Measurements from ENCODE around the gene NPL.

NPL gene

DNA sequence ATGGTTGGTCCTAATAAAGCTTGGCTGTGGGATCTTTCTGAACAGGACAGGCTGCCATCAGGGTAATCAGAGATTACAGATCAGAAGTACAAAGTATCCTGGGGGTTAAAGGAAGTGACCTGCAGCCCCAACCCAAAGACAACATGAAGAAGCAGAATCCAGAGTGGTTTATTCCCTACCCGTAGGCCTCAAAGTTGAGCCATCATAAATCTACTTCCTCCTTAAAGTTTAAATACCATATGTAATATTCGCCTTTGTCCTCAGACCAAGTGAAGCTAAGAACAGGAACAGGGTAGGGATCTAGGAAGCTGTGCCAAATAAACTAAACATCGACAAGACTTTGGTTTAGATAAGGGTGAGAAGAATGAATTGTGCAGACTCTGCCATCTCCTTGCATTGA is 33.6 kb downstream of the NPL start:
- DNase-seq = no peak

GRCh38 chr1:182826892-182827291 is 37.3 kb downstream of the NPL start:
- no peak for DNase-seq

- DNase-seq = no peak
Observed at GRCh38 chr1:182829285-182829932, 39.8 kb downstream of the NPL start.

- no peak for DNase-seq
Observed at GRCh38 chr1:182833271-182833670, 43.7 kb downstream of the NPL start.

DNA sequence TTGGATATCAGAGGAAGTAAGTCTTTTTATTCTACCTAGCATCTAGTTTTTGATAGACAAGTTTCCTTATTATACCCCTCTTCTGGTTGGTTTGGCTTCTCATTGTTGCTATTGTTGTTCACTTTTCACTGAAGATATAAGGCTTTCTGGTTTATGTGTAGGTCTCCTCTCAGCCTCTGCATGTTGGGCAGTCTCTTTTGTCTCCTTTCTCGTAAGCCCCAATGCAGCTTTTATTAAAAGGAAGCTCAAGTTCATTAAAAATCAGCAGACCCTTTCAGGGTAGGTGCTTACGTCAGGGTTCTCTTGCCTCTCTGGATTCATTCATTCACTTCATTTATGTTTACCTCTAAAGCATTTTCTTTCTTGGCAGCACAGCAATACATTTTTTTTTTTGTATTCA is 44.8 kb downstream of the NPL start:
- no peak for DNase-seq

DNA sequence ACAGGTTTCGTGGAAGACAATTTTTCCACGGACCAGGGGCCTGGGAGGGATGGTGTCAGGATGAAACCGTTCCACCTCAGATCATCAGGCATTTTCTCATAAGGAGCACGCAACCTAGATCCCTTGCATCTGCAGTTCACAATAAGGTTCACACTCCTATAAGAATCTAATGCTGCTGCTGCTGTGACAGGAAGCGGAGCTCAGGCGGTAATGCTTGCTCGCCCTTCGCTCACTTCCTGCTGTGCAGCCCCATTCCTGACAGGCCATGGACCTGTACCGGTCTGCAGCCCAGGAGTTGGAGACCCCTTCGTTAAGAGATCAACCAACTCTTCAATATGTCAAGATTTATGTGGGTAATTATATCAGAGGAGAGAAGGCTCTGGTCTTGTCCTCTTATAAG is 46.2 kb downstream of the NPL start:
- DNase-seq = no peak

GRCh38 chr1:182839209-182840066 is 49.9 kb downstream of the NPL start, which contains the start of gene DHX9:
DHX9 (plus strand) TSS chr1:182839347; CDS start chr1:182842567, 3,220 bp downstream.
- peak; percentile 98 for DNase-seq

- no peak for DNase-seq
Observed at GRCh38 chr1:182841368-182841988, 51.9 kb downstream of the NPL start.

DNA sequence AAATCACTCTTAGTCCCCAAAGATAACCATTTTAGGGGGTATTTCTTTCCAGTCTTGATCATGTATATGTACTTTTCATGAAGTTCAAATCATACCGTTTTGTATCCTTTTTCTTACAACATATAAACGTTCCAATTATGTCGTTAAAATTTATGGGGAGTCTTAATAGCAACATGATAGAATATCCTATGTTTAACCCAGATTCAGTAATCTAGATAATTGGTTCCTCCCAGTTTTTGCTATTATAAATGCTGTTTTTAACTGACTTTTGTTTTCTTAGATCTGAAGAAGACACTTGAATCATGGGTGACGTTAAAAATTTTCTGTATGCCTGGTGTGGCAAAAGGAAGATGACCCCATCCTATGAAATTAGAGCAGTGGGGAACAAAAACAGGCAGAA is 52.7 kb downstream of the NPL start:
- no peak for DNase-seq

DNA sequence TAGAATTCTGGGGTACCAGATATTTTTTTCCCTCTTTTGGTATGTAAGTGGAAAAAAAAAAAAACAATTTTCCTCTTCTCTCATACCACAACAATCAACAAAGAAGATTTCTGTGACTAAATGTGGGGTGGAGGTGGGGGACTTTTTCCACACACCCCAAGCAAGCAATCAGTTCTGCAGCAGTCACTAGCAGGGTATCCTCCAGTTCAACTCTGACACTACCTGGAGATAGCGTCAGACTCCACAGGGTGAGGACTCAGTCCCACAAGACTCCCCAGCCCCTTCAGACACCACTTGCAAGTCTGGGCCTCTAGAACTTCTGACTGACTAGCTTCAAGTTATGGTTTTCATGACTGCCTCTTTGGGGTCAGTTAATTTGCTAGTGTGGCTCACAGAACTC is 55.8 kb downstream of the NPL start:
- DNase-seq = no peak

DNA sequence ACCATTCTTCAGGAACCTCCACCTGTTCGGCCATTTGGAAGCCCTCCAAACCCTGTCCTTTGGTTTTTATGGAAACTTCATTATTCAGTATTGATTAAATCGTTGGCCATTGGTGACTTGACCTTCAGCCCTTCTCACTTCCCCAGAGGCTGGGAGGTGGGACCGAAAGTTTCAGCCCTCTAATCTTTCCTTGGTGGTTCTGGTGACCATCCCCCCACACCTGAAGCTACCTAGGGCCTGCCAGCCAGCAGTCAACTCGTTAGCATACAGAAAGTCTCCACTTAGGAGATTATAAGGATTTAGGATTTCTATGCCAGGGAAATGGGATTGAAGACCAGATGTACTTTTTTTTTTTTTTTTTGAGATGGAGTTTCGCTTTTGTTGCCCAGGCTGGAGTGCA is 56.3 kb downstream of the NPL start:
- no peak for DNase-seq

- no peak for DNase-seq
Observed at GRCh38 chr1:182847105-182847504, 57.5 kb downstream of the NPL start.

DNA sequence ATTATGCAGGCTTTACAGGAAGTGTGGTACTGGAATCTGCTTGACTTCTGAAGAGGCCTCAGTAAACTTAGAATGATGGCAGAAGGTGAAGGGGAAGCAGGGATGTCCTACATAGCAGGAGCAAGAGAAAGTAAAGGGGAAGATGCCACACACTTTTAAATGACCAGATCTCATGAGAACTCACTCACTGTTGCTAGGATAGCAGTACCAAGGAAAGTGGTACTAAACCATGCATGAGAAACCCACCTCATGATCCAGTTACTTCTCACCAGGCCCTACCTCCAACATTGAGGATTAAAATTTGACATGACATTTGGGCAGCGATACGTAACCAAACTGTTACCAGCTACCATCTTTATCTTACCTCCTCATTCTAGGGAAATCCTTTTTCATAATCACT is 59.2 kb downstream of the NPL start:
- DNase-seq = no peak

GRCh38 chr1:182850319-182850718 is 60.7 kb downstream of the NPL start:
- no peak for DNase-seq

- no peak for DNase-seq
Observed at GRCh38 chr1:182851825-182852224, 62.3 kb downstream of the NPL start.

DNA sequence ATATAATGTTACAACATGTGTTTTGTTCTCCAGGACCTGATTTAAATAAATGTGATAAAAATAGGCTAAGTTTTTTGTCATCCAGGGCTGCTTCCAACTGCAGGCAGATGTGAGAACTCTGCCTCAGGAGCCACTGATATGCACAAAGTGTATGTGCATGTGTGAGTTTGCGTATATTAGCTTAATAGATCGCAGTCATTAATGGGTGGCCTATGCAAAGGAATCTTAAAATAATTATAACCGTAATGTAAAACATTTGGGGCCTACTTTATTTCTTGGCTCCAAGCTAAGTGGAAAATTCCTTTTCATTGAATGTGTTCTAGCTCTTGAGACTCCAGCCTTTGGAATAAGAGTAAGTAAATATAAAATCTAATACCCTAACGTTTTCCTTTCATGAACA is 66.3 kb downstream of the NPL start:
- DNase-seq = no peak

DNA sequence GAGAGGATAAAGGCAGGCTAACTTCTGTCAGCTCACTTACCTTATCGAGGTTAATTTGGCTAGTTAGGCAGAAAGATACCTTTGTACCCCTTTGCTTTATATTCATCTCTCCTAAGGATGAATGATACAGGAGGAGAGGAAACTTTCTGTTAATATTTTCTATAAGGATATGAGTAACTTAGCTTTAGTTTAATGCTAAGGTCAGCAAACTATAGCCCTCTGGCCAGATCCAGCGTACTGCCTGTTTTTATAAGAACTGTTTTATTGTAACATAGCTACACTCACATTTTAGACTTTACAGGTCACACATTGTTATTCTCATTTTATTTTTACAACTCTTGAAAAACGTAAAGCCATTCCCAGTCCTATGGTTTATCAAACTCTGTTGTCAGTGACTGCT is 67.6 kb downstream of the NPL start:
- DNase-seq = no peak

DNA sequence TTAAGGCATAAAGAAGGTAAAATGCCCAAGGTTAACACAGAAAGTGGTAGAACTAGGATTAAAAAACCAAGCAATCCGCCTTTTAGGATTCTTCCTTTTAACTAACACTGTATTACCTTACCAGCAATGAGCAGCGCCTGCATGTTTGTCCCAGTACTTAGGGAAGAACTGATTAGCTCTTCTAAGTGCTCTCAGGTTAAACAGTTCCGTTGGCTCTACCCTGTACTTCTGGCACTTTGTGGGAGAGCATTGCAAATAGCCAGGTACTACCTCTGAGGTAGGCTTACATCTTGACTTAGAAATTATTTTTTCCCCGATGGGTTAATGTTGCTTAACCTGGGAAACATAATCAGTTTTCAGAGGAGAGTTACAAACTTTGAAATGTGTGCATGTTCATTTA is 71.1 kb downstream of the NPL start:
- no peak for DNase-seq

DNA sequence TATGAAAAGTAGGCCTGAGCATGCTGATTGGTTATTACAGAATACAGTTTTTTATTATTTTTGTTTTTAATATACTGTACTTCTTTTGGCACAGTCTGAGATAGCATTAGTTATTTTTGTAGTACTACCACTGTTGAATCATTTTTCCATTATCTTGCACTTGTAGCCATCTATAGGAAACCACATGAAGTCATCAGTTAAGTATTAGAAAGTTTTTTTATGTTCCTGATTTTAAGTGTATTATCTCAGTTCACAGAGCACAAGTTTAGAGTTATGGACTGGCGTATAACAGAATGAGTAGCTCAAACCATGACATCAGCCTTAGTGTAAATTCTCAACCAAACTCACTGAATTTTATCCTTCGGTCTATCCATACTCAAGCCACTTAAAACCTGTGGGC is 72.4 kb downstream of the NPL start:
- DNase-seq = no peak

GRCh38 chr1:182862827-182863226 is 73.3 kb downstream of the NPL start:
- DNase-seq = no peak

GRCh38 chr1:182863940-182864339 is 74.4 kb downstream of the NPL start:
- DNase-seq = no peak

GRCh38 chr1:182867861-182868260 is 78.3 kb downstream of the NPL start:
- DNase-seq = no peak

DNA sequence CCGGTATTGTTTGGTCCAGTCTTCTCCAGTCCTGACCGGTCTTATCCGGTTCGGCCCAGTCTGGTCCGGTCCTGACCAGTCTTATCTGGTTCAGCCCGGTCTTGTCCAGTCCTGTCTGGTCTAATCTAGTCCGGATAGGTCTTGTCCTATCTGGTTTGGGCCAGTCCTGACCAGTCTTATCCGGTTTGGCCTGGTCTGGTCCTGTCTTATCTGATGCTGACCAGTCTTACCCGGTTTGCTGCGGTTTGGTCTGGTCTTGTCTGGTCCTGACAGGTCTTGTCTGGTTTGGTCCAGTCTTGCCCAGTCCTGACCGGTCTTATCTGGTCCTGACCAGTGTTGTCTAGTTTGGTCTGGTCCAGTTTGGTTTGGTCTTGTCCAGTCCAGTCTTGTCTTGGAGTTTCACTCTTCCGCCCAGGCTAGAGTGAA is 79.7 kb downstream of the NPL start:
- DNase-seq = peak; percentile 40

DNA sequence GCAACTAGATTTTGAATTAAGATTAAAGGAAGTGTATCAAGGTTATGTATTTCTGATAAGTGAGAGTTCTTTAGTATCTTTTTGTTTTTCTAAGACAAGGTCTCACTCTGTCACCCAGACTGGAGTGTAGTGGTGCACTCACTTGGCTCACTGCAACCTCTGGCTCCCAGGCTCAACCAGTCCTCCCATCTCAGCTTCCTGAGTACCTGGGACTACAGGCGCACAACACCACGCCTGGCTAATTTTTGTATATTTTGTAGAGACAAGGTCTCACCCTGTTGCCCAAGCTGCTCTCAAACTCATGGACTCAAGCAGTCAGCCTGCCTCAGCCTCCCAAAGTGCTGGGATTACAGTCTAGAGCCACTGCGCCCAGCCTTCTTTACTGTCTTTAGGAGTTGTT is 83.3 kb downstream of the NPL start:
- no peak for DNase-seq

Data from stimulated activated CD8-positive, alpha-beta memory T cell treated with anti-CD3 and anti-CD28 coated beads, Interleukin-4, amount 100 ng/mL, for 48 hours (primary cell).